PFSK-1 (cell line): Measurements from ENCODE around the gene AVPR1B.

Experiments used
- POLR2AphosphoS5 ChIP-seq: IDR thresholded peaks from 2 replicates; pipeline ENCODE4 v1.6.1; 2012; ENCODE audit warnings: low read depth, mild to moderate bottlenecking, control low read depth, low read length, moderate library complexity
- SIN3A ChIP-seq: IDR thresholded peaks from 2 replicates; pipeline ENCODE4 v1.6.1; 2012; ENCODE audit warnings: mild to moderate bottlenecking, low read length, moderate library complexity, borderline replicate concordance; ENCODE audit not compliant: insufficient read depth
- TAF1 ChIP-seq: IDR thresholded peaks from 2 replicates; pipeline ENCODE4 v1.6.1; 2012; ENCODE audit warnings: low read length, control low read depth, borderline replicate concordance; ENCODE audit not compliant: insufficient read depth
- TF ChIP-seq, protein P1 (sequence below), 2 experiments: IDR thresholded peaks; 2 replicates each; pipeline versions ENCODE4 v1.6.1 to v1.8.0; 2011 to 2012; ENCODE audit warnings: low read depth in 2 of 2, low read length in 2 of 2, control low read depth in 1 of 2, inconsistent platforms in 1 of 2, mild to moderate bottlenecking in 1 of 2, moderate library complexity in 1 of 2; ENCODE audit not compliant: insufficient read depth in 1 of 2

DNA sequence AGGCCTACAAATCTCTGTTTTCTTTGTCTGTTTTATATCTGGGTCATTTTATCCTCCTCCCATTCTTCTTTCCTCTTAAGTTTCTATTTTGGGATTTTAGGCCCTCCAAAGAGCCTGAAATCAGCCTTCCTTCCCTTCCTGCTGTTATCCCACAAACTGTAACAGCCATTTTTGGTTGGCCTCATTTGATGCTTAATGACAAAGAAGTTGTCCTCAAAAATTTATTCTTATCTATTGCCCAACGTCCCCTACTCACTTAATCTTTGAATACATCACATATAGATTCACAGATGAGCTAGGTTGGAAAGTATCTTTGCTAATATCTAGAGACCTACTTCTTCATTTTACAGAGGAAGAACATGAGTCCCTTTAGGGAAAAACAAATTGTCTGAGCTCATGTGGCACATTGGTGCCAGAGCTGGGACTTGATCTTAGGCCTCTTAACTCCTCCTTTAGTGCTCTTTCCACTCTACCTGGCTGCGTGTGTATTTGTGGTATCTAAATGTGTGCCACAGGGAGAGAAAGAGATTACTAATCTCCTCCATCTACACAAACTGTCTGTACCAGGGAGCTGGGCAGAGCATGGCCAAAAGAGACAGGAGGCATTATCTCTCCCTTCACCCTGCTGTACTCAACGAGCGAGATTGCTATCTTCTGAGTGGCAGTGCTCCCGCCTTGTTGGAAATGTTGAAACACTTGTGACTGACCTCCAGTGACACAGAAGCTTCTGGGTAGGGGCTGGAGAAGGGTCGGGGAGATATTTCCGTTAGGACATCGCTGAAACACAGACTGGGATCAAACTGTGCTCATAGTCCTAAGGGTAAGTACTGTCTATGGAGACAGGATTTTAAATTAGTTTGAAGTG lies 34.1 kb downstream of the AVPR1B start:
- TF ChIP-seq TAF1 = no peak
- TF ChIP-seq, protein P1, sequence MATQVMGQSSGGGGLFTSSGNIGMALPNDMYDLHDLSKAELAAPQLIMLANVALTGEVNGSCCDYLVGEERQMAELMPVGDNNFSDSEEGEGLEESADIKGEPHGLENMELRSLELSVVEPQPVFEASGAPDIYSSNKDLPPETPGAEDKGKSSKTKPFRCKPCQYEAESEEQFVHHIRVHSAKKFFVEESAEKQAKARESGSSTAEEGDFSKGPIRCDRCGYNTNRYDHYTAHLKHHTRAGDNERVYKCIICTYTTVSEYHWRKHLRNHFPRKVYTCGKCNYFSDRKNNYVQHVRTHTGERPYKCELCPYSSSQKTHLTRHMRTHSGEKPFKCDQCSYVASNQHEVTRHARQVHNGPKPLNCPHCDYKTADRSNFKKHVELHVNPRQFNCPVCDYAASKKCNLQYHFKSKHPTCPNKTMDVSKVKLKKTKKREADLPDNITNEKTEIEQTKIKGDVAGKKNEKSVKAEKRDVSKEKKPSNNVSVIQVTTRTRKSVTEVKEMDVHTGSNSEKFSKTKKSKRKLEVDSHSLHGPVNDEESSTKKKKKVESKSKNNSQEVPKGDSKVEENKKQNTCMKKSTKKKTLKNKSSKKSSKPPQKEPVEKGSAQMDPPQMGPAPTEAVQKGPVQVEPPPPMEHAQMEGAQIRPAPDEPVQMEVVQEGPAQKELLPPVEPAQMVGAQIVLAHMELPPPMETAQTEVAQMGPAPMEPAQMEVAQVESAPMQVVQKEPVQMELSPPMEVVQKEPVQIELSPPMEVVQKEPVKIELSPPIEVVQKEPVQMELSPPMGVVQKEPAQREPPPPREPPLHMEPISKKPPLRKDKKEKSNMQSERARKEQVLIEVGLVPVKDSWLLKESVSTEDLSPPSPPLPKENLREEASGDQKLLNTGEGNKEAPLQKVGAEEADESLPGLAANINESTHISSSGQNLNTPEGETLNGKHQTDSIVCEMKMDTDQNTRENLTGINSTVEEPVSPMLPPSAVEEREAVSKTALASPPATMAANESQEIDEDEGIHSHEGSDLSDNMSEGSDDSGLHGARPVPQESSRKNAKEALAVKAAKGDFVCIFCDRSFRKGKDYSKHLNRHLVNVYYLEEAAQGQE (IDR thresholded peaks at IDR 0.05; ENCODE audit: insufficient read depth in 1 of 2, low read depth in 2 of 2, low read length in 2 of 2) = no peak
- no peak for TF ChIP-seq POLR2AphosphoS5
- no peak for TF ChIP-seq SIN3A
